CD4-positive, alpha-beta T cell (primary cell): ENCODE results near the gene FAM156A. TPM values are rescaled to one million over a fixed set of nuclear protein-coding genes. Genes with fewer than 3 reads are reported as not detected.
"Not testable (repeated sequence)": the region's sequence is repeated elsewhere in the genome, so short reads cannot be mapped to it uniquely, and the experiment has no call there.

ENCODE experiments used
- ATAC-seq: fragments of 200-7000 bp; cut with Tn5 transposase; one replicate; pipeline ENCODE4 v1.10.0; 2022; ENCODE audit warnings: mild to moderate bottlenecking; ENCODE audit not compliant: poor library complexity
- CTCF ChIA-PET: fragments of 350-600 bp; sonication (Branson Sonifier 250); formaldehyde crosslinking; loops from one replicate; lab custom pipeline; 2021; ENCODE audit warnings: antibody characterized with exemption, inconsistent platforms; lab: Charles Lee
- POLR2A ChIA-PET: fragments of 350-600 bp; sonication (Branson Sonifier 250); formaldehyde crosslinking; loops from one replicate; lab custom pipeline; 2021; ENCODE audit warnings: antibody characterized with exemption, inconsistent platforms; lab: Charles Lee
- DNase-seq, 14 experiments: peaks; one replicate each; pipeline ENCODE4 v3.0.0-alpha.2; 2013 to 2020; ENCODE audit warnings: mixed read lengths in 2 of 14
- H3K27ac ChIP-seq, 2 donors: one replicate each; pipeline versions ENCODE4 v1.5.1 to v1.7.0; 2013; ENCODE audit warnings: low read length in 2 of 2, low read depth in 1 of 2, mild to moderate bottlenecking in 1 of 2
- H3K27me3 ChIP-seq, 2 experiments: 1 replicate in 1 of 2; 2 replicates in 1 of 2; pipeline versions ENCODE4 v1.6.1 to v1.7.0; 2013; ENCODE audit warnings: low read length in 2 of 2, control low read depth in 1 of 2, mild to moderate bottlenecking in 1 of 2, moderate library complexity in 1 of 2; ENCODE audit not compliant: insufficient read depth in 2 of 2, control insufficient read depth in 1 of 2
- H3K36me3 ChIP-seq: one replicate; pipeline ENCODE4 v1.6.1; 2013; ENCODE audit warnings: low read length, control low read depth; ENCODE audit not compliant: insufficient read depth
- H3K4me1 ChIP-seq: one replicate; pipeline ENCODE4 v1.6.1; 2013; ENCODE audit warnings: low read length, control low read depth; ENCODE audit not compliant: insufficient read depth
- H3K4me3 ChIP-seq: one replicate; pipeline ENCODE4 v1.5.1; 2013; ENCODE audit warnings: mild to moderate bottlenecking, low read length, moderate library complexity
- H3K9me3 ChIP-seq, 2 experiments: 1 replicate in 1 of 2; 2 replicates in 1 of 2; pipeline versions ENCODE4 v1.6.1 to v1.7.0; 2013; ENCODE audit warnings: low read length in 2 of 2, mild to moderate bottlenecking in 2 of 2, control low read depth in 1 of 2, moderate library complexity in 1 of 2; ENCODE audit not compliant: control insufficient read depth in 1 of 2, insufficient read depth in 1 of 2
- H3K27ac Mint-ChIP-seq: one replicate; pipeline ENCODE4 v1.8.0; 2020; ENCODE audit warnings: mixed read lengths
- H3K27me3 Mint-ChIP-seq: one replicate; pipeline ENCODE4 v1.8.0; 2021; ENCODE audit warnings: mixed read lengths
- H3K36me3 Mint-ChIP-seq: one replicate; pipeline ENCODE4 v1.8.0; 2021; ENCODE audit warnings: low read depth, mixed read lengths
- H3K4me1 Mint-ChIP-seq: one replicate; pipeline ENCODE4 v1.8.0; 2021; ENCODE audit warnings: low read depth, mixed read lengths
- H3K4me3 Mint-ChIP-seq: one replicate; pipeline ENCODE4 v1.8.0; 2020; ENCODE audit warnings: mild to moderate bottlenecking, mixed read lengths
- H3K9me3 Mint-ChIP-seq: one replicate; pipeline ENCODE4 v1.8.0; 2020; ENCODE audit warnings: mixed read lengths
- intact Hi-C, 2 experiments: fragments of 100-400 bp; cut with DNase I in 1 of 2; cut with micrococcal nuclease in 1 of 2; formaldehyde crosslinking; loops; one replicate each; pipeline versions ENCODE4 v1.15.1 to v1.9.0; 2023 to 2025; cut with DNase I, micrococcal nuclease
- polyA plus RNA-seq, 2 donors: library from polyadenylated mRNA; unstranded; fragments of 120-200 nt; gene quantifications; one replicate each; pipeline ENCODE4 v1.2.1, GENCODE V29; 2013
- total RNA-seq, 174 experiments: library from RNA in 2 of 174; stranded (reverse) in 2 of 174; gene quantifications; one replicate each; pipeline ENCODE4 v1.2.3 and lab custom pipeline; 2021 to 2026
- TF ChIP-seq, protein P1 (sequence below): fragments of 200-600 bp; IDR thresholded peaks from one replicate; pipeline ENCODE4 v1.8.0; 2022; ENCODE audit warnings: antibody characterized with exemption, mild to moderate bottlenecking

Gene FAM156A, protein sequence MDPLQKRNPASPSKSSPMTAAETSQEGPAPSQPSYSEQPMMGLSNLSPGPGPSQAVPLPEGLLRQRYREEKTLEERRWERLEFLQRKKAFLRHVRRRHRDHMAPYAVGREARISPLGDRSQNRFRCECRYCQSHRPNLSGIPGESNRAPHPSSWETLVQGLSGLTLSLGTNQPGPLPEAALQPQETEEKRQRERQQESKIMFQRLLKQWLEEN
- total RNA-seq (10 to 100 TPM; 16.0 TPM), total RNA-seq (lab: John Stamatoyannopoulos, UW) (0 to 1.4 (median 0.45) reads per million in 172 experiments)
- polyA plus RNA-seq (2013, experiment 1 of 2): 11.7 TPM
- polyA plus RNA-seq (2013, experiment 2 of 2): 16.2 TPM

DNA sequence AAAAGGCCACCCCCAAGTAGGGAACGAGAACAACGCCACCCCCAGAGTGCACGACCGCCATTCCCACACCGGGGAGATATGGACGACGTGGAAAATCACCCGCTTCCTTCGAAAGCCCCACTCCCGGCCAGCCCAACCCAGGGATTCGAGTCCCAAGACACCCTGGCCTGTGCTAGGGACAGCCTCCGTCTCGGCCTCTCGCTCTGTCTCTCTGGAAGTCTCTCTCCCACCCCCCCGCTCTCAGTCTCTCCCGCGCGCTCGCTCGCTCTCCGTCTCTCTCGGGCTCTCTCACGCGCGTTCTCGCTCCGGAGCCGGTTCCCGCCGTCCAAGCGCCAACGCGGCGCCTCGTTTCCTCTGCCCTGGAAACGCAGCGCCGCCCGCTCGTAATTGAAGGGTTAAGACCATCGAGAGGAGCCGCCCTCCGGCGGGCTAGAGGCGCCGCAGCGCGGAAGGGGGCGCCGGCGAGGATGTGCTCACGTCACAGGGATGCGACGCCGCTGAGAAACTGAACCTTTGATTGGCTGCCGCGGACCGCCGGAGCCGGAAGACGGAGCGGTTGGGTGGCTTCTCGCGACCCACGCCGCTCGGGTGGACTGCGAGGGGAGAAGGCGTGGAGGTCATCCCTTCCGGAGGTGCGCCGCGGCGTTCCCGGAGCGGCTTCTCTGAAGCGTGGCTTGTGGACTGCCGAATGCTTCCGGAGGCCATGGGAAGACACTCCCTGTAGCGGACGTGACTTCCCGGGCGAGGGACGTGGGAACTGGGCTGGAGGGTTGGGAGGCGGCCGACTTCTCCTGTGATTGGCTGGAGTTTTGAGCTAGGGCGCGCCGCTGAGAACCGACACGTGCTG lies at the start of gene FAM156A:
Gene FAM156A, minus strand, starts transcription at position 406 of the 847 bp plus-strand sequence. CDS start 9,930 bp downstream, outside the sequence.
- H3K4me3 Mint-ChIP-seq, H3K4me1 Mint-ChIP-seq, CTCF ChIA-PET, H3K36me3 Mint-ChIP-seq, H3K27ac ChIP-seq, H3K27me3 Mint-ChIP-seq, H3K27me3 ChIP-seq, H3K4me3 ChIP-seq, H3K27ac Mint-ChIP-seq, intact Hi-C loops, POLR2A ChIA-PET, H3K36me3 ChIP-seq, H3K9me3 ChIP-seq, H3K4me1 ChIP-seq, H3K9me3 Mint-ChIP-seq, DNase-seq: not testable (repeated sequence)
- peak; percentile 87 for ATAC-seq

DNA sequence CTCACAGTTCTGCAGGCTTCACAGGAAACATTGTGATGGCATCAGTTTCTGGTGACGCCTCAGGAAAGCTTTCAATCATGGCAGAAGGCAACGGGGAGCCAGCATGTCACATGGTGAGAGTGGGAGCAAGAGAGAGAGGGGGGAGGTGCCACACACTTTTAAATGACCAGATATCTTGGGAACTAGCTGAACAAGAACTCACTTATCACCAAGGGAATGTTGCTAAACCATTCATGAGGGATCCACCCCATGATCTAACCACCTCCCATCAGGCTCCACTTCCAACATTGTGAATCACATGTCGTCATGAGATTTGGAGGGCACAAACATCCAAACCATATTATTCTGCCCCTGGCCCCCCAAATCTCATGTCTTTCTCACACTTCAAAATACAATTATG lies 47.0 kb upstream of the FAM156A start:
- Mint-ChIP-seq H3K27me3 (peaks cover 7% of the 10 kb centered on the region), H3K36me3 (no peaks in the 10 kb centered on the region), H3K9me3 (no peaks in the 10 kb centered on the region), H3K27ac (no peak overlapping the region), H3K4me1 (peaks cover 8% of the 10 kb centered on the region), H3K4me3 (no peak overlapping the region)
- no peak overlapping the region for H3K27ac ChIP-seq
- TF ChIP-seq, protein P1, sequence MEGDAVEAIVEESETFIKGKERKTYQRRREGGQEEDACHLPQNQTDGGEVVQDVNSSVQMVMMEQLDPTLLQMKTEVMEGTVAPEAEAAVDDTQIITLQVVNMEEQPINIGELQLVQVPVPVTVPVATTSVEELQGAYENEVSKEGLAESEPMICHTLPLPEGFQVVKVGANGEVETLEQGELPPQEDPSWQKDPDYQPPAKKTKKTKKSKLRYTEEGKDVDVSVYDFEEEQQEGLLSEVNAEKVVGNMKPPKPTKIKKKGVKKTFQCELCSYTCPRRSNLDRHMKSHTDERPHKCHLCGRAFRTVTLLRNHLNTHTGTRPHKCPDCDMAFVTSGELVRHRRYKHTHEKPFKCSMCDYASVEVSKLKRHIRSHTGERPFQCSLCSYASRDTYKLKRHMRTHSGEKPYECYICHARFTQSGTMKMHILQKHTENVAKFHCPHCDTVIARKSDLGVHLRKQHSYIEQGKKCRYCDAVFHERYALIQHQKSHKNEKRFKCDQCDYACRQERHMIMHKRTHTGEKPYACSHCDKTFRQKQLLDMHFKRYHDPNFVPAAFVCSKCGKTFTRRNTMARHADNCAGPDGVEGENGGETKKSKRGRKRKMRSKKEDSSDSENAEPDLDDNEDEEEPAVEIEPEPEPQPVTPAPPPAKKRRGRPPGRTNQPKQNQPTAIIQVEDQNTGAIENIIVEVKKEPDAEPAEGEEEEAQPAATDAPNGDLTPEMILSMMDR: no peak
- peaks cover 4% of the 10 kb centered on the region for H3K4me1 ChIP-seq
- DNase-seq: no peak
- POLR2A ChIA-PET: no interaction called here
- intact Hi-C loops: no loop called here
- no peaks in the 10 kb centered on the region for H3K9me3 ChIP-seq
- no peak for ATAC-seq
- H3K27me3 ChIP-seq: no peaks in the 10 kb centered on the region
- H3K4me3 ChIP-seq: no peak overlapping the region
- CTCF ChIA-PET: no interaction called here
- H3K36me3 ChIP-seq: no peaks in the 10 kb centered on the region

DNA sequence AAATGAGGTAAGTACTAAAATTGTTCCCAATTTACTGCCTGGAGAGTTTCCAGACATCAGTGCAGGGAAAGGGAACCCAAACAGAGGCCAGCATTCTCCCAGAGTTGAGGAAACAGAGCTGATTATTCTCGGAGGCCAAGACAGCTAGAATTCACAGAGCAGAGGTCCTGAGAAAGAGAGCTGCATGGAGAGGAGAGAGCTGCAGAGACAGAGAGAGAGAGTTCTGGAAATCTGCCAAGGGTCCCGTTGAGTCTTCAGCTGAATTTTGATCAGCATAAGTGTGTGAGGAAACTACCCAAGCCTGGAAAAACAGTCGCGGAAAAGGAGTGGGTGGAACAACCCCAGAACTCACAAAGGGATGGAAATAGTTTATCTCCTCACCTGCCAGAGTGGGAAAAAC lies 46.5 kb upstream of the FAM156A start:
- H3K9me3 ChIP-seq: no peaks in the 10 kb centered on the region
- H3K4me1 ChIP-seq: peaks cover 7% of the 10 kb centered on the region
- POLR2A ChIA-PET: no interaction called here
- no peaks in the 10 kb centered on the region for H3K36me3 ChIP-seq
- no peak overlapping the region for H3K27ac ChIP-seq
- ATAC-seq (no peak), DNase-seq (no peak)
- Mint-ChIP-seq H3K27me3 (peaks cover 7% of the 10 kb centered on the region), H3K36me3 (no peaks in the 10 kb centered on the region), H3K4me3 (no peak overlapping the region), H3K9me3 (no peaks in the 10 kb centered on the region), H3K27ac (no peak overlapping the region), H3K4me1 (peaks cover 10% of the 10 kb centered on the region)
- H3K4me3 ChIP-seq: no peak overlapping the region
- TF ChIP-seq, protein P1: no peak
- CTCF ChIA-PET: no interaction called here
- intact Hi-C loops: no loop called here
- no peaks in the 10 kb centered on the region for H3K27me3 ChIP-seq
